Epithelial cell of esophagus (primary cell): ENCODE data around the gene PLCL2.

ENCODE experiments used
- DNase-seq: peaks from one replicate; pipeline ENCODE4 v3.0.0; 2010; ENCODE audit warnings: low read depth
- H3K4me3 ChIP-seq: 2 replicates; pipeline ENCODE4 v1.5.1; 2011; ENCODE audit warnings: mild to moderate bottlenecking, low read length, control low read depth
- CTCF ChIP-seq: IDR thresholded peaks from 2 replicates; pipeline ENCODE4 v1.5.1; 2011; ENCODE audit warnings: low read depth, mild to moderate bottlenecking, low read length, control low read depth, inconsistent platforms; ENCODE audit not compliant: insufficient read depth; ENCODE audit errors: missing control alignments

Gene PLCL2

GRCh38 chr3:16841041-16841753 is 43.6 kb upstream of the PLCL2 start:
- H3K4me3 ChIP-seq, result no peak overlapping the region
- no peak for DNase-seq
- TF ChIP-seq CTCF, result no peak

DNA sequence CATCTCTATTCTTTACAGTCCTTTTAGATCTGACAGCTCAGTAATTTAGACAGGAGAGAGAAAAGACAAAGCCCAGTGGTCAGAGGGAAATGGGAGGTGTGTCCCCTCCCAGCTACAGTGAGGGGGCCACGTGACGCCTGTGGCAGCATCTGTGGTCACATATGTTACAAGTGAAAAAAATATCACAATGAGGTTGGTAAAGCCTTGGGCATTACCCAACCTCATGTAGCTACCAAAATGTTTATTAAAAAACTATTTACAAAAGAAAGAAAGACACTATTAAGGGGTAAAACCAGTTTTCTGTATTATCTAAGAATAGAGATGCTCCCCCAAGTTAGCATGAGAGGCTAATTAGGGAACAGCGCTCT is 42.9 kb upstream of the PLCL2 start:
- no peak for DNase-seq
- no peak overlapping the region for H3K4me3 ChIP-seq
- no peak for TF ChIP-seq CTCF

DNA sequence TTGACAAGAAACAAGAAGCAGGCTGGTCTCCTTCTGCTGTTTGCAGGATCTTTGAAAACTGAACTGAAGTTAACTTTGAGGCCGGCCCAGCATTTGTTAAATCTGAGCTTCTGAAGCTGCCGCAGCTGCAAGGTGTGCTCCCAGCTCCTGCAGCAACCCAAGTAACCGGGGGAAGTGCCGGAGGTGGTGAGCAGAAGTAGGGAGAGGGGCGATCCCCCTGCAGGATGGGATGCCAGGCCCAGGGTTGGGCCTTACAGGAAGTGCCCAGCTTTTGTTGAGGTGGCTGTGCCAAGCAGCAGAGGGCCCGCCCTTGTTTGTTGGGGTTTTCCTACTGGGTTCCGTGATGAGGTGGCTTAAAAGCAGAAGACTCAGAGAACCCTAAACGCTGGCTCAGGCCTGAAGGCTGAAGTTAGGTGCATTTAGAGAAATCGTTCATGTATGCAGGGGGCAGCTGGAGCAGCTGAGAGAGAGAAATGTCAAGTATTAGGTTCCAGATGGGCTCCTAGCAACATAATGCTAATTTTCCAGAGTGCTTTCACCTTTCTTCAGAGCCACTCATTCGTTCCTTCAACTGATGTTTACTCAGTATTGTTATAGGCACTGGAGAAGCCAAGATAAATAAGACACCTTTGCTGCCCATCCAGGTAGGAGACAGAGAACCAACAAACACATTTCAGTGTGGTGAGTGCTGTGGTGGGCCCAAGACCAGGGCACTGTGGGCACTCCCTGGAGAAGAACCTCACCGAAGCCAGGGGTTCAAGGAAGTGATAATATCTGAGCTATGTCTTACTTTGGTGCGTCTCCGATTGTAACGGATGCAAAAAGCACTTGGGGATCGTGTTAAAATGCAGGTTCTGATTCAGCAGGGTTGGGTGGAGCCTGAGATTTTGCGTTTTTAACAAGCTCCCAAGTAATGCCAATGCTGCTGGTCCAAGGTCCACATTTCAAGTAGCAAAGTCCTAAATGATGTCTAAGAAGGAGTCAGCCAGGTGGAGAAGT is 42.2 kb upstream of the PLCL2 start:
- TF ChIP-seq CTCF, result no peak
- H3K4me3 ChIP-seq, result no peak overlapping the region
- no peak for DNase-seq

- DNase-seq, result no peak
- no peak for TF ChIP-seq CTCF
- no peak overlapping the region for H3K4me3 ChIP-seq
These were observed 40.5 kb upstream of the PLCL2 start for GRCh38 chr3:16844222-16844621.

GRCh38 chr3:16844791-16845190 is 40.0 kb upstream of the PLCL2 start:
- no peak overlapping the region for H3K4me3 ChIP-seq
- no peak for DNase-seq
- TF ChIP-seq CTCF, result no peak

GRCh38 chr3:16846373-16847080 is 38.2 kb upstream of the PLCL2 start:
- no peak for DNase-seq
- TF ChIP-seq CTCF, result no peak
- H3K4me3 ChIP-seq, result no peak overlapping the region
